ENCODE data around the gene RAPGEF5.

RAPGEF5 gene

GRCh38 chr7:22200238-22200637 is 156.7 kb downstream of the RAPGEF5 start:
- Histone ChIP-seq H3K4me3 (replicated peaks; ENCODE audit: insufficient read depth, low read length) (no peak overlapping the region), H3K27ac (replicated peaks) (no peak overlapping the region), H3K27me3 (ENCODE audit: insufficient read depth, poor library complexity, severe bottlenecking) (peaks cover 7% of the 10 kb centered on the region)
- TF ChIP-seq POLR2AphosphoS5 (IDR thresholded peaks at IDR 0.05; ENCODE audit: low read depth) (no peak), CTCF (IDR thresholded peaks at IDR 0.05; ENCODE audit: insufficient read depth, low read length) (no peak), REST (IDR thresholded peaks at IDR 0.05; ENCODE audit: insufficient replicate concordance, low read depth) (no peak), SPI1 (IDR thresholded peaks at IDR 0.05; ENCODE audit: borderline replicate concordance, low read depth) (no peak), GABPA (IDR thresholded peaks at IDR 0.05; ENCODE audit: low read depth) (no peak)
- DNase-seq (ENCODE audit: low read depth in 1 of 2, low spot score in 1 of 2): no peak

- TF ChIP-seq SPI1 (IDR thresholded peaks at IDR 0.05; ENCODE audit: borderline replicate concordance, low read depth) (no peak), CTCF (IDR thresholded peaks at IDR 0.05; ENCODE audit: insufficient read depth, low read length) (no peak), GABPA (IDR thresholded peaks at IDR 0.05; ENCODE audit: low read depth) (no peak), POLR2AphosphoS5 (IDR thresholded peaks at IDR 0.05; ENCODE audit: low read depth) (no peak), REST (IDR thresholded peaks at IDR 0.05; ENCODE audit: insufficient replicate concordance, low read depth) (no peak)
- Histone ChIP-seq H3K27ac (replicated peaks) (no peak overlapping the region), H3K27me3 (ENCODE audit: insufficient read depth, poor library complexity, severe bottlenecking) (peaks cover 4% of the 10 kb centered on the region), H3K4me3 (replicated peaks; ENCODE audit: insufficient read depth, low read length) (no peak overlapping the region)
- no peak for DNase-seq (ENCODE audit: low read depth in 1 of 2, low spot score in 1 of 2)
Observed at GRCh38 chr7:22197376-22197775, 159.6 kb downstream of the RAPGEF5 start.

- H3K27me3 ChIP-seq (ENCODE audit: insufficient read depth, poor library complexity, severe bottlenecking): peaks cover 4% of the 10 kb centered on the region
- DNase-seq (ENCODE audit: low read depth in 1 of 2, low spot score in 1 of 2): no peak
- TF ChIP-seq CTCF (IDR thresholded peaks at IDR 0.05; ENCODE audit: insufficient read depth, low read length): no peak
- TF ChIP-seq GABPA (IDR thresholded peaks at IDR 0.05; ENCODE audit: low read depth): no peak
- TF ChIP-seq SPI1 (IDR thresholded peaks at IDR 0.05; ENCODE audit: borderline replicate concordance, low read depth): no peak
- no peak for TF ChIP-seq POLR2AphosphoS5 (IDR thresholded peaks at IDR 0.05; ENCODE audit: low read depth)
- TF ChIP-seq REST (IDR thresholded peaks at IDR 0.05; ENCODE audit: insufficient replicate concordance, low read depth): no peak
- H3K4me3 ChIP-seq (replicated peaks; ENCODE audit: insufficient read depth, low read length): no peak overlapping the region
- H3K27ac ChIP-seq (replicated peaks): no peak overlapping the region
Observed at GRCh38 chr7:22196429-22196828, 160.5 kb downstream of the RAPGEF5 start.

All from HL-60 (cell line).